NCI-H226 (cell line): ENCODE results near the gene GDF7.

Experiments used
- DNase-seq: peaks from one replicate; pipeline ENCODE4 v3.0.0-alpha.2; 2015

GDF7 gene

DNA sequence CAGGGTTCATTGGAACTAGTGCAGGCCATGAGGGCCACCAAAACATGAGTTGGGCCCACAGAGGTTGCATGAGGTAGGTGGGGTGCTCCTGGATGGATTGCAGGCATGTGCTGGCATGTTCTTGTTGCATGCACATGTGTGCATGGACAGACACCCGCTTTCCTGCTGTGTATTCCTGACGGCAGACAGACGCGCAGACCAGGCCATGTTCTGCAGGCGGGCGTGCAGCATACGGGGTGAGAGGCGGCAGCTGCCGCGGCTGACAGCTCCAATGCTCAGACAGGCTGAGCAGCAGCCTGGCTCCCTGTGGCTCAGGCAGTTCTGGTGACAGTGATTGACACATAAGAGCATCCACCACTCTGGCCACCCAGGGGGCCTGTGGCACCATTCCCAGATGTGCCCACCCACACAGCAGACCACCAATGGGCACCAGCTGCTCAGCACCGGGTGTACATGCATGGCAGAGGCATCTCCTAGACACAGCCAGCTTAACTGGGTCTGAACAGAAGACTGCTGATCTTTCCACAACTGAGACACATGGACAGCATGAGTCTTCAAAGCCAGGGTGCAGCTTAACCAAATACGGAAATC lies 37.3 kb upstream of the GDF7 start:
- no peak for DNase-seq

GRCh38 chr2:20630967-20631366 lies 36.0 kb upstream of the GDF7 start:
- no peak for DNase-seq

GRCh38 chr2:20631617-20632307 lies 35.2 kb upstream of the GDF7 start:
- no peak for DNase-seq

DNA sequence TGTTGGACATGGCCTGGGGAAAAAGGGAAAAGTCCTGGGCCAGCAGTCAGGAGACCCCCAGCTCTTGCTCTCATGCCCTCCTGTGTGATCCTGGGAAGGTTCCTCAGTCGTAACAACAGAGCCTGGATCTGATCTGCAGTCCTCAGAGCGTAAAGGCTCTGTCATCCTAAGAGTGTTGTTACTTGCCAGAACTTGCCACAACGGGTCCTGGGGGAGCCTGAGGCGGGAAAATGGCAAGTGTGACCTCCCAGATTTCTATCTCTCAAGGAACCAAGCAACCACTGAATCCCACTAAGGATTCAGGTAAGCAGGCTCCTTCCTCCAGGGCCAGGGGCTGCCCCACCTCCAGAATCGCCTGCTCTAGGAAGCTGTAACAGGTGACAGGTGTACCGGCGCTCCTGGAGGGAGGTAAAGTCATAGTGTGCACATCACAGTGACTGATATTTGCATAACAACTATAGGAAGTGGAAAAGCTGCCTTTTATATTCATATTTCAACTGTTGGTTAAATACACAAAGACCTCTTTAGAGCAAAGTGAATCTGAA lies 34.4 kb upstream of the GDF7 start:
- DNase-seq, result no peak

DNA sequence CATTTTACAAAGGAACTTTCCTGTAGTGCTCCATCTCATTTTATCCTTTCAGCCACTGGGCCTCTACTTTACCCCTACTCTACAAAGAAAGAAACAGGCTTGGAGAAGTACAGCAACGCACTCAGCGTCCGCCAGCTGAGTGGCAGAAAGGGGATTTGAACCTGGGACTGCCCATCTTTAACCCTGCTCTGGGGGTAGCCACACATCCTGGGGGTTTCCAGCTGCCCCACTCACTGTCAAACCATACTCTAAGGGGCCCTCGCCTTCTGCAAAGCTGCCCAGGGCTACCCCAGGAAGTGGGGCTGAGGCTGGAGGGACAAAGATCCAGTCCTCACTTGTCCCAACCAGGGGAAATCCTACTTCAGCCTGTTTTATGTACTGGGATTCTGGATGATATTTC lies 33.9 kb upstream of the GDF7 start:
- no peak for DNase-seq

DNA sequence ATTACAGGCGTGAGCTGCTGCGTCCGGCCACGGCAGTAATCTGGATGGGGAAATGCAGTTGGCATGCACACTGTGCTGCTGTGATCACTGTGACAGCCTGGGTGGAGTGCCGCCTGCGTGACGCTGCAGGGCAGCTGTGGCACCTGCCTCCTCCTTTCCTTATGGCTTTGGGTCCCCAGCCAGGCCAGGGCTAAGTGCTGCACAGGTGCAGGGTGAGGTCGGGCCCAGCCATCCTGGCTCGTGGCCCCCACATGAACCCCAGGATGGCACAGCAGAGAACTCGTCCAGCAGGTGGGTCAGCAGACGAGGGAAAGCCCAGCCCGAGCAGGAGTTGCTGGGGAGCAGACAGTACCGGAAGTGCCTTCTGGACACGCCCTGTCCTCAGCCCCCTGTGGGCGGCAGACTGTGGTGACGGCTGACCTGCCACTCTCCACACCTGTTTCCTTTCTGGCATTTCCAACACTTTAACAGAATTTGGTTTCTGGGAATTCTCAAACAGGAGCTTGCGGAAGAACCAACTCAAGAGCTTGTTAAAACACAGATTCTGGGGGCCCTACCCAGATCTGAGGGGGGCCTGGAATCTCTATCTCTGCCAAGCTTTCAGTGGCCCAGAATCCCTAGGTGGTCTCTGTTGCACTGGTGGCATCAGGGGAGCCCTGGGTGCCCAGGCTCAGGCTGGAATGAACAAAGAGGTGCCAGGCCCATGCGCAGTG lies 33.0 kb upstream of the GDF7 start:
- DNase-seq, result no peak

DNA sequence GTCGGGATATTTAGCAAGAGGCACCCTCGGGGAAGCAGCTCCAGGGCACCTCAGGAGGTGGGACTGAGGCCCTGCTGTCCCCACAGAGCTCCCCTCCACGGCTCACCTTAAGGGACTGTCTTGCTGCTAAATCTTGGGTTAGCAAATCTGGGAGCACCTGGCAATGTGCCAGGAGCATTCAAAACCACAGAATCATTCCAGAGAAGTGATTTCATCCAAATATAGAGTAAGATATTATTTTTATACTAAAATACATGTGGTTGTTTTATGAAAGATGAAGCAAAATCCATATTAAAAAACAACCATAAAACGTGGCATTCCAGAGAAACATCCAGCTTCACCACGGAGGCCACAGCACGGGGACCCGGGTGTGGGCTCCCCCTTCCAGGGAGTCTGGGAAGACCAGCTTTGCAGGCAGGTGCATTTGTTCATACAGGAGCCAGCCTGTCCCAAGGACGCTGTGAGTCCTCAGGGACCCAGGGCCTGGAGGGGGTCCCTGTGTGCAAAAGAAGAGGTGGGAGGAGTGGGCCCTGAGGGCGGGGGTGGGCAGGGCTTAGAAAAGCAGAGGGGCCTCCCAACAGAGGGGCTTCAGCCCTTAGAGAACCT lies 32.3 kb upstream of the GDF7 start:
- no peak for DNase-seq

DNA sequence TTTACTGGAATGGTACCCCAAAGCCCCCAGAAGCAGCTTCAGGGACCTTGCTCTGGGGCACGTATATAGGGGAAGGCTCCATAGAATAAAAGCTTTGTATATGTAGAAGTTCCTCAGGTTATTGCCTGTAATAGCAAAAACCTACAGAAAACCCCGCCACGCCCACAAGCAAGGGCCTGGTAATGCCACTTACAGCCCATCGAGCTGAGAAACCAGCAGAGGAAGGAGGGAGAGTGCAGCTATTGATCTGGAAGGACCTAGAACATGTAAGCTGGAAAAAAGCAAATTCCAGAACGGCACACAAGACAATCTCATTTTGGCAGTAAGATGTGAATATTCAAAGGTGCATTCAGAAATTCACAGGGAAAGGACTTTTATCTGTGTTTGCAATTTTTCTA lies 31.8 kb upstream of the GDF7 start:
- DNase-seq, result no peak

DNA sequence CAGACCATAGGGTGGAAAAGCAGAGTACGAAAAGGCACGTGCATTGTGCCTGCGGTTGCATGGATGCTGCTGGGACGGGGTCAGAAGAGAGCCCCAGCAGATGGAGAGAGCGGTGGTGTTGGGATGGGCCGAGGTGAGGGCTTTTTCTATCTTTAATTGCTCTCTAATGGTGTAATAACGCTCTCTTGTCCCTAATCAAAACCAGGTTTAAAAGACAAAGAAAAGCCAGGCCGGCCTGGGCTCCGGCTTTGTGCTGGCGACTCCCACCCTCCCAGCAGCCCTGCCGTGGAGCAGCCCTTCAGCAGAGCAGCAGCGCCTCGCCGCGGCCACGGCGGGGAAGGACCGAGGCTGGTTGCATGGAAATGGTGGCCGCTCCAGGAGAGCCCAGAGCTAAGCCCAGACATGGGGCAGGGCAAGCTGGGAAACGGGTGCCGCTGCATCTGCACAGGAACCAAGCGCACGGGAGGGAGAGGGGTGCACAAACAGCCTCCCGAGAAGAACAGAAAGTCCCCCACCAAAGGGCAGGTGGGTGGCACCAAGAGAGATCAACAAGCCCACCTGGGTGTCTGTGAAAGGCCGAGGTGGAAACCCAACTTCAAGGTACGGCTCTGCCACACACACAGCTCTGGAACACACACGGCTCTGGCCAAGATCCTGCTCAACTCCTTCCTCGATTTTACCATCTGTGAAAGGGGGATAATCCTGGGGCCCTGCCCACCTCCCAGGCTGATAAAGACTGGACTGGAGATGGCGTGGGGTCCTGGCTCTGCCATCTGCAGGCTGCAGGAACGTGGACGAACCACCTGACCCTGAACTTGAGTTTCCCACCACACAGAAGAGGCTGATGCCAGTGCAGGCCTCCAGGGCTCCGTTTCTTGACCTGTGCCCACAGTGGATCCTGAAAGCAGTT lies 31.0 kb upstream of the GDF7 start:
- peak; percentile 52 for DNase-seq

- DNase-seq, result no peak
Observed at GRCh38 chr2:20637147-20637546, 29.8 kb upstream of the GDF7 start.

- no peak for DNase-seq
Observed at GRCh38 chr2:20638014-20638413, 28.9 kb upstream of the GDF7 start.

GRCh38 chr2:20638646-20639430 lies 28.1 kb upstream of the GDF7 start:
- no peak for DNase-seq

- DNase-seq, result no peak
Observed at GRCh38 chr2:20640411-20641122, 26.4 kb upstream of the GDF7 start.

DNA sequence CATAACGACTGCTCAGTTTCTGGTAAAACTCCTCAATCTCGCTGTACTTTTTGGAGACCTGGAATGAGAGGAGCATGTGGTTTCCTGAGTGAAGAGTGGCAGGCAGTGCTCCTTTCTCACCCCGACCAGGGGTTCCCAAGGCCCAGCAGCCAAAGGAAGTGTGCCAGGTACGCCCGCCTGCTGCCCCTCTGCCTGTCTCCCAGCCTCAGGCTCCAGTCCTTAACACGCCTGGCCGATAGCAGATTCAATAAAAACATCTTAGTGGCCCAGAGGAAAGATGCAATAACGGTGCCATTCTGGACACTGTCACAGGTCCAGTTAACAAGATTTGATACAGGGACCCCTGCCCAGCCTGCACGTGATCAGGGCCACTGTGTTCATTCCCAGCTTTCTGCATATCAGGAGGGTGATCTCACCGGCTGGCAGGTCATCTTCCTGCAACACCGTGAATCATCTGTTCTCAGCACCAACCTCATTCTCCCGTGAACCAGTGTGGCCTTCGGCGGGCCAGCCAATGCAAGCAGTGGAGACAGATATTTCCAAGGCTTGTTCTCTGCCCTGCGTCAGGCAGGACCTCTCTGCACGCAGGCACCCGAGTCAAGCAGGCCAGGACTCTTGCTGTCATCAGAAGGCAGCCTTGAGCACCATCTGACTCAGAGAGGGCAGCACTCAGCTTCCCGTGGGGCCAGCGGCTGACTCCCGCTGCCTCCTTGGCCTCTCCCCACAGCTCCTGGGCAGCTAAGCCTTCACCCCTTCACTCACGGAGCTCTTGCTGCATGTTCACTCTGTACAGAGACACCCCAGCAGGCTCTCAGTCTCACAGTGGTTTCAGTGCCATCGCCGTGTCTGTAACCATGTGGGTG lies 25.6 kb upstream of the GDF7 start:
- no peak for DNase-seq

DNA sequence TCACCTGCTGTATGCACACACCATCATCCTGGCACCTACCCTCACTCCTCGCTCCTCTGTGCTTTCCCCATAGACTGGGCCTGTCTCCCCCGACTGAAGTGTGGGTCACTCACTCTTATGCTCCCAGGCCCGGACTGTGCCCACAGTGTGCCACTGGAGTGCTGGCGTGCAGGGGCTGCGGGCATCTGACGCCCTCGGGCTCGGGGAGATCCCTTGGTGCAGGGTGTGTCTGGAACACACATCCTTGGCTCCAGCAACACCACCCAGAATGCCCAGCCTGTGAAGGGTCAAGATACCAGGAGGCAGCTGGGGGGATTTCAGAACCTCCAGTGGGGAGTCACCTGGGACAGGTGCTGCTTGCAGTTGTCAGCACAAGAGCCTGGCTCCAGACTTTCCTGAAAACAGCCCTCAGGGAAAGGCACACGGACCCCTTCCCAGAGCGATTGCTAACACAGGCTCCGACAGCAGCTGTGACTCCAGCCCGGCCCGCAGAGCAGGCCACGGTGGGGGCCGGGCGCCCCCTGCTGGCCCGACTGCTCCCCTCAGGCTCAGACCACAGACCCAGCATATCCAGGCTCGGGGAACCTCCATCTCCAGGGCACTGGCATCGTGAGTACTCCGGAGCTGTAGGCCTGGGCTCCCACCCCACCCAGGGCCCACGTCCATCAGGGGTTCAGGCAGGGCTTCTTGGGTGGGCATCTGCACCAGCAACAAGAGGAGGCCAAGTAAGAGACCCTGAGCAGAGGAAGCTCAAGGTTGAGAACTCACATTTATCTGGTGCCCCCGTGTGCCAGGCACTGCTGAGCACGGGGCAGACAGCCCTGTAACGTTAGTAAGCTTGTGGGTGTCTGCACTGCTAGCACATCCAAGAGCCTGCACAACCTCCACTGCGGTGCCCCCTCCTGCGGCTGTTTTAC lies 24.6 kb upstream of the GDF7 start:
- DNase-seq, result peak; percentile 37

- no peak for DNase-seq
Observed at GRCh38 chr2:20643060-20643459, 23.9 kb upstream of the GDF7 start.

DNA sequence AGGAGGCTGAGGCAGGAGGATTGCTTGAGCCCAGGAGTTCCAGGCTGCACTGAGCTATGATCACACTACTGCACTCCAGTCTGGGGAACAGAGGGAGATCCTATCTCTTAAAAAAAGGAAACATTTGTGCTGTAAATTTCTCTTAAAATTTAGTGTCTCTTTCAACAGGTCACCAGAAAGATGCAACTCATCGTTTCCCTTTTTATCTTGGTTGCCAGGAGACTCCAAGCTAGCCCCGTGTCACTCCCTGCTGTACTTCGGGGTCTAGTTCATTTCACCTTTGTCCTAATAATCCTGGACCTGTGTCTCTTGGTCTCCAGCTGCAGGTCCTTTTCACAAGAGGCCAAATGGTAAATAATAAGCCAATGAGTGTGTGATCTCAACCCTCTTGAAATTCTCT lies 23.1 kb upstream of the GDF7 start:
- no peak for DNase-seq

GRCh38 chr2:20645301-20645701 lies 21.6 kb upstream of the GDF7 start:
- DNase-seq, result no peak

GRCh38 chr2:20645761-20646160 lies 21.2 kb upstream of the GDF7 start:
- DNase-seq, result no peak
